ENCODE measurements around the gene ACTL8. TPM values are rescaled to one million over a fixed set of nuclear protein-coding genes. Genes with fewer than 3 reads are reported as not detected.

The ACTL8 gene
- total RNA-seq, 1 experiment from 2014 or later, result 1.5 TPM

- in situ Hi-C loops (cut with HindIII; ENCODE audit: low pct_unique_long_range_greater_than_20kb, low sequenced_read_pairs), result no loop called here
- no peak for DNase-seq (ENCODE audit: low read depth)
Measured at GRCh38 chr1:17826165-17826488, 71.0 kb downstream of the ACTL8 start.

- DNase-seq (ENCODE audit: low read depth), result no peak
- in situ Hi-C loops (cut with HindIII; ENCODE audit: low pct_unique_long_range_greater_than_20kb, low sequenced_read_pairs), result no loop called here
Measured at GRCh38 chr1:17828991-17829390, 73.9 kb downstream of the ACTL8 start.

GRCh38 chr1:17829579-17829978 is 74.4 kb downstream of the ACTL8 start:
- in situ Hi-C loops (cut with HindIII; ENCODE audit: low pct_unique_long_range_greater_than_20kb, low sequenced_read_pairs), result no loop called here
- no peak for DNase-seq (ENCODE audit: low read depth)

GRCh38 chr1:17831597-17831996 is 76.5 kb downstream of the ACTL8 start:
- peak; percentile 26 for DNase-seq (ENCODE audit: low read depth)
- in situ Hi-C loops (cut with HindIII; ENCODE audit: low pct_unique_long_range_greater_than_20kb, low sequenced_read_pairs), result no loop called here

- in situ Hi-C loops (cut with HindIII; ENCODE audit: low pct_unique_long_range_greater_than_20kb, low sequenced_read_pairs), result no loop called here
- DNase-seq (ENCODE audit: low read depth), result no peak
Measured at GRCh38 chr1:17833661-17834501, 78.7 kb downstream of the ACTL8 start.

GRCh38 chr1:17834561-17835100 is 79.5 kb downstream of the ACTL8 start:
- no peak for DNase-seq (ENCODE audit: low read depth)
- in situ Hi-C loops (cut with HindIII; ENCODE audit: low pct_unique_long_range_greater_than_20kb, low sequenced_read_pairs), result no loop called here

GRCh38 chr1:17837233-17838030 is 82.3 kb downstream of the ACTL8 start:
- in situ Hi-C loops (cut with HindIII; ENCODE audit: low pct_unique_long_range_greater_than_20kb, low sequenced_read_pairs), result no loop called here
- DNase-seq (ENCODE audit: low read depth), result no peak

- DNase-seq (ENCODE audit: low read depth), result no peak
- in situ Hi-C loops (cut with HindIII; ENCODE audit: low pct_unique_long_range_greater_than_20kb, low sequenced_read_pairs), result no loop called here
Measured at GRCh38 chr1:17839641-17840196, 84.6 kb downstream of the ACTL8 start.

GRCh38 chr1:17841944-17842343 is 86.8 kb downstream of the ACTL8 start:
- DNase-seq (ENCODE audit: low read depth), result no peak
- in situ Hi-C loops (cut with HindIII; ENCODE audit: low pct_unique_long_range_greater_than_20kb, low sequenced_read_pairs), result no loop called here

GRCh38 chr1:17842686-17843085 is 87.6 kb downstream of the ACTL8 start:
- in situ Hi-C loops (cut with HindIII; ENCODE audit: low pct_unique_long_range_greater_than_20kb, low sequenced_read_pairs), result no loop called here
- no peak for DNase-seq (ENCODE audit: low read depth)

GRCh38 chr1:17844185-17844826 is 89.2 kb downstream of the ACTL8 start:
- no peak for DNase-seq (ENCODE audit: low read depth)
- in situ Hi-C loops (cut with HindIII; ENCODE audit: low pct_unique_long_range_greater_than_20kb, low sequenced_read_pairs), result no loop called here

- no peak for DNase-seq (ENCODE audit: low read depth)
- in situ Hi-C loops (cut with HindIII; ENCODE audit: low pct_unique_long_range_greater_than_20kb, low sequenced_read_pairs), result no loop called here
Measured at GRCh38 chr1:17845583-17845982, 90.5 kb downstream of the ACTL8 start.

- in situ Hi-C loops (cut with HindIII; ENCODE audit: low pct_unique_long_range_greater_than_20kb, low sequenced_read_pairs), result no loop called here
- DNase-seq (ENCODE audit: low read depth), result no peak
Measured at GRCh38 chr1:17846341-17846740, 91.2 kb downstream of the ACTL8 start.

- in situ Hi-C loops (cut with HindIII; ENCODE audit: low pct_unique_long_range_greater_than_20kb, low sequenced_read_pairs), result no loop called here
- no peak for DNase-seq (ENCODE audit: low read depth)
Measured at GRCh38 chr1:17847111-17847510, 92.0 kb downstream of the ACTL8 start.

GRCh38 chr1:17849216-17849615 is 94.1 kb downstream of the ACTL8 start:
- in situ Hi-C loops (cut with HindIII; ENCODE audit: low pct_unique_long_range_greater_than_20kb, low sequenced_read_pairs), result no loop called here
- no peak for DNase-seq (ENCODE audit: low read depth)

- DNase-seq (ENCODE audit: low read depth), result no peak
- in situ Hi-C loops (cut with HindIII; ENCODE audit: low pct_unique_long_range_greater_than_20kb, low sequenced_read_pairs), result no loop called here
Measured at GRCh38 chr1:17851056-17851455, 95.9 kb downstream of the ACTL8 start.

- in situ Hi-C loops (cut with HindIII; ENCODE audit: low pct_unique_long_range_greater_than_20kb, low sequenced_read_pairs), result no loop called here
Measured at GRCh38 chr1:17852383-17852782, 97.2 kb downstream of the ACTL8 start.

GRCh38 chr1:17853241-17853935 is 98.3 kb downstream of the ACTL8 start:
- no peak for DNase-seq (ENCODE audit: low read depth)
- in situ Hi-C loops (cut with HindIII; ENCODE audit: low pct_unique_long_range_greater_than_20kb, low sequenced_read_pairs), result no loop called here

More at GRCh38 chr1:17852383-17852782, 97.2 kb downstream of the ACTL8 start:
- DNase-seq (ENCODE audit: low read depth), result no peak

Data from Caki2 (cell line).